ENCODE data around the gene NAP1L1. TPM values are rescaled to one million over a fixed set of nuclear protein-coding genes. Genes with fewer than 3 reads are reported as not detected.

The NAP1L1 gene
- total RNA-seq, 4 donors from 2014 or later = 103 to 279 (median 201) TPM

DNA sequence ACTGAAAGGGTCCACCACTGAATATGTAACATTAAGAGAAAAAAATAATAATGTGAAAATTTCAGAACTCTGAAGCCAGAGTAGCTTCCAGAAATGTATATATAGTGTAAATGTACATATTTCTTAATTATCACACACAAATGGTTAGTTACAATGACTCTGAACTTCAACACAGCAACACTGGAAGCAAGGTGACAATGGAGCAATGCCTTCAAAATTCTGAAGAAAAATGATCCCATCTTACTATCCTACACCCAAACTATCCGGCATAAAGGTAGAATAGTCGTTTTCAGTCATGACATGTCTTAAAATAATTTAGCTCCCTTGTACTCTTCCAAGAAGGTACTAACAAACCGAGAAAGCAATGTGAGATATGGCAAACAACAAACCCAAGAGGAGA, 11.9 kb downstream of the NAP1L1 start:
- no peaks in the 10 kb centered on the region for H3K9me3 ChIP-seq
- TF ChIP-seq POLR2A (IDR thresholded peaks at IDR 0.05) = no peak
- TF ChIP-seq, protein P1, sequence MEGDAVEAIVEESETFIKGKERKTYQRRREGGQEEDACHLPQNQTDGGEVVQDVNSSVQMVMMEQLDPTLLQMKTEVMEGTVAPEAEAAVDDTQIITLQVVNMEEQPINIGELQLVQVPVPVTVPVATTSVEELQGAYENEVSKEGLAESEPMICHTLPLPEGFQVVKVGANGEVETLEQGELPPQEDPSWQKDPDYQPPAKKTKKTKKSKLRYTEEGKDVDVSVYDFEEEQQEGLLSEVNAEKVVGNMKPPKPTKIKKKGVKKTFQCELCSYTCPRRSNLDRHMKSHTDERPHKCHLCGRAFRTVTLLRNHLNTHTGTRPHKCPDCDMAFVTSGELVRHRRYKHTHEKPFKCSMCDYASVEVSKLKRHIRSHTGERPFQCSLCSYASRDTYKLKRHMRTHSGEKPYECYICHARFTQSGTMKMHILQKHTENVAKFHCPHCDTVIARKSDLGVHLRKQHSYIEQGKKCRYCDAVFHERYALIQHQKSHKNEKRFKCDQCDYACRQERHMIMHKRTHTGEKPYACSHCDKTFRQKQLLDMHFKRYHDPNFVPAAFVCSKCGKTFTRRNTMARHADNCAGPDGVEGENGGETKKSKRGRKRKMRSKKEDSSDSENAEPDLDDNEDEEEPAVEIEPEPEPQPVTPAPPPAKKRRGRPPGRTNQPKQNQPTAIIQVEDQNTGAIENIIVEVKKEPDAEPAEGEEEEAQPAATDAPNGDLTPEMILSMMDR (IDR thresholded peaks at IDR 0.05) = no peak
- 93% methylated on average over 3 of the region's 3 CpGs for WGBS, 2 donors
- H3K27ac ChIP-seq = no peak overlapping the region
- H3K4me1 ChIP-seq = peaks cover 0 to 42% (median 5%) of the 10 kb centered on the region in 3 donors
- H3K4me3 ChIP-seq = no peak overlapping the region
- no peaks in the 10 kb centered on the region for H3K27me3 ChIP-seq
- intact Hi-C loops (cut with DNase I) = no loop called here
- DNase-seq = no peak
- H3K36me3 ChIP-seq = peaks cover 0 to 42% (median 0%) of the 10 kb centered on the region in 3 donors

DNA sequence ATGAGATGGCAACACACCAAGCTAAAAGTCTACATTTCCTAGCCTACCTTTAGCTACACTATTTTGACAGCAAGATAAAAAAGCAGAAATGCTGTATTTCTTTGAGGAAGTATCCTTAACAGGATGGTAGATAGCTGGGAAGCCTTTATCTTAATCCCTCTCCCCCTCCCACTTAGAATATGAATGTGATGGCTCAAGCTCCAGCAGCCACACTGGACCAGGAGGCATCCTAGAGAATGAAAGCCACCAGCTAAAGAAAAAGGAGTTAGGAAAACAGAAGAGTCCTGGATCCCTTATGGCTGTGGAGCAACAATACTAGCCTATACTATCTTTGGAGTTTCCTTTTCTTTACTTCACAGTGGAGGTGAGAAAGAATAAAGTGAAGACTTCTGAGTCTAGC, 15.1 kb downstream of the NAP1L1 start:
- no peak overlapping the region for H3K27ac ChIP-seq
- H3K27me3 ChIP-seq = no peaks in the 10 kb centered on the region
- no peak for DNase-seq
- H3K4me3 ChIP-seq = no peak overlapping the region
- no peak for TF ChIP-seq POLR2A (IDR thresholded peaks at IDR 0.05)
- TF ChIP-seq, protein P1 (IDR thresholded peaks at IDR 0.05) = no peak
- H3K9me3 ChIP-seq = peaks cover 0 to 13% (median 9%) of the 10 kb centered on the region in 3 donors
- intact Hi-C loops (cut with DNase I) = no loop called here
- peaks cover 0 to 75% (median 0%) of the 10 kb centered on the region in 3 donors for H3K36me3 ChIP-seq
- peaks cover 0 to 24% (median 0%) of the 10 kb centered on the region in 3 donors for H3K4me1 ChIP-seq

DNA sequence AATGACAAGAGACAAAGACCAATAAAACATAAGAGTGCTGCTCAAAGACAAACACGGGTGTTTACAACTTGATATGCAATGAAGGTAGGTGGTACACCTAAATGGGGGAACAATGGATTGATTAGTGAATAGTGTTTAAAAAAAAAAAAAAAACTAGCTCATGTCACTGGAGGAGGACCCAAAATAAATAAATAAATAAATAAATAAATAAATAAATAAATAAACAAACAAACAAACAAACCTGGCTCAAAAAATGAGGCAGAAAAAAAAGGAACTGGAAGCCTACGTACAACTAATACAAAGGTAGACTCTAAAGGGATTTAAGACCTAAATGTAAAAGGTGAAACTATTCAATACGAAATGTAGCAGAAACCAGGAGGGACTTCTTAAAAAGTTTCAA, 18.6 kb downstream of the NAP1L1 start:
- Histone ChIP-seq H3K27me3 (no peaks in the 10 kb centered on the region), H3K36me3 (peaks cover 0 to 90% (median 0%) of the 10 kb centered on the region in 3 donors), H3K27ac (no peak overlapping the region), H3K9me3 (peaks cover 0 to 15% (median 9%) of the 10 kb centered on the region in 3 donors), H3K4me3 (no peak overlapping the region), H3K4me1 (peaks cover 0 to 10% (median 0%) of the 10 kb centered on the region in 3 donors)
- intact Hi-C loops (cut with DNase I) = no loop called here
- 97% methylated on average over 3 of the region's 3 CpGs for WGBS, 2 donors
- no peak for DNase-seq
- no peak for TF ChIP-seq POLR2A (IDR thresholded peaks at IDR 0.05)
- TF ChIP-seq, protein P1 (IDR thresholded peaks at IDR 0.05) = no peak

DNA sequence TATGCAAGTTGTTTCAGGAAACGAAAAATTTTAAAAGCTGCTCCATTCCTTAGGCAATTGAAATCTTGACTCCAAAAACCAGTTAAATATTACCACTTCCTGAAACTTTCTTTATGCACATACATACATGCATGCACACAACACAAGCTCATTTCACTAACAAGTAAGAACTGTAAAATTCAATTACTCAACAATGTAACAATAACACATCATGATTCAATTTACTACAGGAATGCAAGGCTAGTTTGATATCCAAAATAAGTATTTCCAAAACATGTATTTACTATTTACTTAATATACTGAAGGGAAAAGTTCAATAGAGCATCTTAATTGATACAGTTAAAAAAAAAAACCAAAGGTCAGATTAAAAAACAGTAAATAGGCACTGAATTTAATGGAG, 19.6 kb downstream of the NAP1L1 start:
- Histone ChIP-seq H3K27ac (no peak overlapping the region), H3K9me3 (peaks cover 0 to 15% (median 9%) of the 10 kb centered on the region in 3 donors), H3K27me3 (no peaks in the 10 kb centered on the region), H3K36me3 (peaks cover 0 to 89% (median 0%) of the 10 kb centered on the region in 3 donors), H3K4me3 (no peak overlapping the region), H3K4me1 (peaks cover 0 to 6% (median 0%) of the 10 kb centered on the region in 3 donors)
- TF ChIP-seq, protein P1 (IDR thresholded peaks at IDR 0.05) = no peak
- TF ChIP-seq POLR2A (IDR thresholded peaks at IDR 0.05) = no peak
- intact Hi-C loops (cut with DNase I) = no loop called here
- WGBS, 2 donors = 93 to 97% methylated on average over 1 of the region's 1 CpG
- no peak for DNase-seq

DNA sequence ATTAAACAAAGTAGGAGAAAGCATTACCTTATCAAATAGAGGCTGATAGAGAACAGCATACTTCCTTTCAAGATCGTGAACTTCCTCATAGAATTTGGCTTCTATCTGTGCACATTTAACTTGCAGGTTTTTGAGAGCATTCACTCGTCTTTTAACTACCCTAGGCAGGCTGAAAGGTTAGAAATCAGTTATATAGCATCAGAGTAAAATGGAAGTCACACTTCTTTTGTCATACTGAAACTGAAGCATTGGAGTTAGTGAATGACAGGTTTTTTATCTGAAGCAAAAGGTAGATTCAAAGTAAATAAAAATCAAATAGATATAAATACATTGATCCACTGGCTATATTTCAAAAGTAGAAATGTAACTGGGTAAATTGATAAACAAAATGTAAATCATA, 24.4 kb downstream of the NAP1L1 start:
- WGBS, 2 donors = 55 to 59% methylated on average over 2 of the region's 2 CpGs
- Histone ChIP-seq H3K4me3 (no peak overlapping the region), H3K4me1 (no peaks in the 10 kb centered on the region), H3K9me3 (peaks cover 0 to 10% (median 6%) of the 10 kb centered on the region in 3 donors), H3K27me3 (no peaks in the 10 kb centered on the region), H3K27ac (no peak overlapping the region), H3K36me3 (peaks cover 0 to 97% (median under 1%) of the 10 kb centered on the region in 3 donors)
- intact Hi-C loops (cut with DNase I) = no loop called here
- no peak for DNase-seq
- TF ChIP-seq POLR2A (IDR thresholded peaks at IDR 0.05) = no peak
- TF ChIP-seq, protein P1 (IDR thresholded peaks at IDR 0.05) = no peak
